ENCODE measurements around the gene TTLL13. TPM values are rescaled to one million over a fixed set of nuclear protein-coding genes. Genes with fewer than 3 reads are reported as not detected.
A peak's percentile ranks its signal among the peaks of the same experiment; 100 is the strongest.

Gene TTLL13
- total and polyA plus RNA-seq, 7 experiments from 2014 or later, result 0.40 to 1.8 (median 0.63) TPM; not detected in 3

DNA sequence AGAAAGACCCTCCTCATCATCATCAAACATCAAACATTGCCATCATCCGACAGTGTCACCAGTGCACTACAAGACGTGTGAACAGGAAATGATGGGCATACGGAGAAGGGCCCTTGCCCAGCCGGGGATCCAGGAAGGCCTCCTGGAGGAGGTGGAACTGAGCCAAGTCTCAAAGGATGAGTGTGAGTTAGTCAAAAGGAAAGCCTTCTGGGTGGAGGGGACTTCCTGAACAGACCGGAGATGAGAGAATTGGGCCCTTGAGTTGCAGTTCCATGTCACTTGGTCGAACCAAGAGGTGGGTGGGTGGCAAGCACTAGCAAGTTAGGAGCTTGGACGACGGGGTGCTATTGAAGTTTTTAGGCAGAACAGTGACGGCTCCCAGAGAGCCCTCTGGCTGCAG, 39.8 kb upstream of the TTLL13 start:
- POLR2A ChIA-PET, result interaction anchor here (1.4 kb wide), 1 partner anchor 9 kb away, joined by 3 read pairs; the partner anchor contains the start of gene SEMA4B
- no peak overlapping the region for H3K4me3 Mint-ChIP-seq
- peaks cover 14 to 34% (median 28%) of the 10 kb centered on the region in 7 donors for H3K4me1 Mint-ChIP-seq
- Histone ChIP-seq H3K27ac (ENCODE audit: low read depth, low read length) (no peak overlapping the region), H3K4me1 (ENCODE audit: control insufficient read depth in 2 of 2, insufficient read depth in 2 of 2, low read length in 2 of 2) (no peaks in the 10 kb centered on the region), H3K27me3 (ENCODE audit: control insufficient read depth in 2 of 2, insufficient read depth in 2 of 2, low read length in 2 of 2) (no peaks in the 10 kb centered on the region), H3K9me3 (ENCODE audit: control insufficient read depth in 2 of 3, low read length in 3 of 3) (no peaks in the 10 kb centered on the region), H3K36me3 (ENCODE audit: control insufficient read depth in 2 of 3, insufficient read depth in 3 of 3, low read length in 3 of 3) (no peaks in the 10 kb centered on the region), H3K4me3 (ENCODE audit: low read length) (no peak overlapping the region)
- peak overlapping the region in 3 of 9 donors; percentile 21 to 83 (median 54) for H3K27ac Mint-ChIP-seq
- no peaks in the 10 kb centered on the region for H3K27me3 Mint-ChIP-seq
- H3K9me3 Mint-ChIP-seq, result no peaks in the 10 kb centered on the region
- CTCF ChIA-PET, result no interaction called here
- H3K36me3 Mint-ChIP-seq, result peaks cover 0 to 14% (median 6%) of the 10 kb centered on the region in 5 donors
- DNase-seq (no peak), ATAC-seq (no peak)
- intact Hi-C loops (cut with micrococcal nuclease), result no loop called here

DNA sequence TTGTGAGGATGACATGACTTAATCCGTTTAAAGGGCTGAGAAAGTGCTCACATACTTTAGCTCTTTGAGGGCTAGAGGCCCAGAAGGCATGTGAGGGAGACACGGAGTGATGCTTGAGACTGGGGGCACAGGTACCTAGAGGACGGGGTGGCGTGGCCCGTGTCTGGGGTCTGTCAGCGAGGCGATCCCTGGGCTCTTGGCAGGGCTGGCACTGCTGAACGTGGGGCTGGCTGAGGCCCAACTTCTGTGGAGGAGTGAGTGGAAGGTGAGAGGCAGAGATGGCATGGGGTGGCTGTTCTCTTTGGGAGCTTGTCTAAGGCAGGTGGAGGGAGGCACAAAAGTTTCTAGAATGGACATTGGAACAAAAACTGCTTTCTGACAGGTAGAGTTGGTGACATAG, 38.8 kb upstream of the TTLL13 start:
- H3K27ac Mint-ChIP-seq, result peak overlapping the region in 3 of 9 donors; percentile 2 to 55 (median 45)
- intact Hi-C loops (cut with micrococcal nuclease), result no loop called here
- no peak overlapping the region for H3K4me3 ChIP-seq (ENCODE audit: low read length)
- no peaks in the 10 kb centered on the region for H3K36me3 ChIP-seq (ENCODE audit: control insufficient read depth in 2 of 3, insufficient read depth in 3 of 3, low read length in 3 of 3)
- POLR2A ChIA-PET, result interaction anchor here (1.4 kb wide), 1 partner anchor 10 kb away, joined by 3 read pairs; the partner anchor contains the start of gene SEMA4B
- H3K9me3 Mint-ChIP-seq, result no peaks in the 10 kb centered on the region
- no peaks in the 10 kb centered on the region for H3K27me3 ChIP-seq (ENCODE audit: control insufficient read depth in 2 of 2, insufficient read depth in 2 of 2, low read length in 2 of 2)
- no peak for DNase-seq
- no peak for ATAC-seq
- peaks cover 14 to 34% (median 31%) of the 10 kb centered on the region in 7 donors for H3K4me1 Mint-ChIP-seq
- CTCF ChIA-PET, result no interaction called here
- H3K27ac ChIP-seq (ENCODE audit: low read depth, low read length), result no peak overlapping the region
- no peaks in the 10 kb centered on the region for H3K27me3 Mint-ChIP-seq
- peaks cover 0 to 14% (median 6%) of the 10 kb centered on the region in 5 donors for H3K36me3 Mint-ChIP-seq
- H3K4me3 Mint-ChIP-seq, result no peak overlapping the region
- H3K4me1 ChIP-seq (ENCODE audit: control insufficient read depth in 2 of 2, insufficient read depth in 2 of 2, low read length in 2 of 2), result no peaks in the 10 kb centered on the region
- no peaks in the 10 kb centered on the region for H3K9me3 ChIP-seq (ENCODE audit: control insufficient read depth in 2 of 3, low read length in 3 of 3)

DNA sequence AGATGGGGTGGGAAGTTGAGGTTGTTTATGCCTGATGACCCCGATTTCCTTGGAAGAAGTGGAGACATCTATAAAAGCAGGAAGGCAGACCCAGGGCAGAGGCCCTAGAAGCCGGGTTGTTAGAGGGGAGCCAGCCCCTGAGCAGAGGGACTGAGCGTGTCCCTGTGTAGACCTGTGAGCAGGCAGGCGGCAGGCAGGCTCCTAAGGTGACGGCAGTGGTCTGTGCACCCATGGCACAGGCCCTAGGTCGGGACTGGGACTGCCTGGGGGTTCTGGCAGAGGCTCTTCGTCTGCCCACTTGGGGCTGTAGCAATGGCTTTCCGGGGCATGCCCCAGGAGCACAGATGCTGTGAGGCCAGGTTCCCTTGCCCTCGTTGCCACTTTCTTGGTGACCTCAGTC, 38.3 kb upstream of the TTLL13 start:
- ATAC-seq (peak; percentile 16), DNase-seq (no peak)
- H3K27ac Mint-ChIP-seq, result peak overlapping the region in 2 of 9 donors; percentile 45 to 55
- H3K36me3 Mint-ChIP-seq, result peaks cover 0 to 14% (median 6%) of the 10 kb centered on the region in 5 donors
- Histone ChIP-seq H3K9me3 (ENCODE audit: control insufficient read depth in 2 of 3, low read length in 3 of 3) (no peaks in the 10 kb centered on the region), H3K36me3 (ENCODE audit: control insufficient read depth in 2 of 3, insufficient read depth in 3 of 3, low read length in 3 of 3) (no peaks in the 10 kb centered on the region), H3K4me3 (ENCODE audit: low read length) (no peak overlapping the region), H3K27me3 (ENCODE audit: control insufficient read depth in 2 of 2, insufficient read depth in 2 of 2, low read length in 2 of 2) (no peaks in the 10 kb centered on the region), H3K4me1 (ENCODE audit: control insufficient read depth in 2 of 2, insufficient read depth in 2 of 2, low read length in 2 of 2) (no peaks in the 10 kb centered on the region), H3K27ac (ENCODE audit: low read depth, low read length) (no peak overlapping the region)
- H3K4me3 Mint-ChIP-seq, result no peak overlapping the region
- no peaks in the 10 kb centered on the region for H3K27me3 Mint-ChIP-seq
- H3K4me1 Mint-ChIP-seq, result peaks cover 12 to 32% (median 30%) of the 10 kb centered on the region in 7 donors
- no peaks in the 10 kb centered on the region for H3K9me3 Mint-ChIP-seq
- ChIA-PET POLR2A (interaction anchor here (1.4 kb wide), 1 partner anchor 10 kb away, joined by 3 read pairs; the partner anchor contains the start of gene SEMA4B), CTCF (no interaction called here)
- intact Hi-C loops (cut with micrococcal nuclease), result no loop called here

DNA sequence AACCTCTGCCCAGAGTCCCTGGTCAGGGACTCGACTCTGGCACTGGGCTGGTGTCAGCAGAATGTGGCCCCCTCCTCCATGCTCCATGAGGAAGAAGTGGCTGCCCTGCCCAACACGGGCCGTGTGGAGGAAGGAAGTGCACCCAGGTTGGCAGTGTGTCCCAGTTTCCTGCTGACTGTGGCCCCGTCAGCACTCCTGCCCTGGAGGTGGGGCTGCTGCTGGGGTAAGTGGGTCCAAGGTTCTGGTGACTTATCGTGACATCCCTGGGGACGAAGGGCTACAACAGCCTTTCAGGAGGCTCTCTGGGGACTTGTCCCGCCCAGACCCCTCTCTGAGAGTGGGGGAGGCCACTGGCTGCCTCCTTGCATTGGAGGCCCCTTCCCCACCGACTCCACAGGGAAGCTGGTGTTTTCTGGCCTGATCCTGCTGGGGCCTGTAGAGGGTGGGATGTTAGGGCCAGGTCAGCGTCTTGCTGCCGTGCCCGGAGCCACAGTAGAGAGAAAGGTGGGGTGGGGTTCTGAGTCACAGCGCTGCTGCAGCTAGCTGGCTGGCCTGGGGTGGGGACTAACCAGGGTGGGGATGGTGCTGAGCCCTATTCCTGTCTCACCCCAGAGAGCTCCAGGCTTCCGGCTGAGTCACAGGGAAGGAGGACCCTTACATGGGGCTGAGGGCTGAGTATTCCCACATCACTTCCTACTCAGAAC, 37.8 kb upstream of the TTLL13 start:
- Mint-ChIP-seq H3K9me3 (no peaks in the 10 kb centered on the region), H3K27me3 (no peaks in the 10 kb centered on the region), H3K27ac (no peak overlapping the region), H3K4me1 (peaks cover 6 to 31% (median 28%) of the 10 kb centered on the region in 7 donors), H3K4me3 (no peak overlapping the region), H3K36me3 (peaks cover 0 to 14% (median 6%) of the 10 kb centered on the region in 5 donors)
- POLR2A ChIA-PET, result interaction anchor here (1.1 kb wide), 1 partner anchor 9 kb away, joined by 4 read pairs; no protein-coding TSS in a partner anchor
- Histone ChIP-seq H3K9me3 (ENCODE audit: control insufficient read depth in 2 of 3, low read length in 3 of 3) (no peaks in the 10 kb centered on the region), H3K4me3 (ENCODE audit: low read length) (no peak overlapping the region), H3K4me1 (ENCODE audit: control insufficient read depth in 2 of 2, insufficient read depth in 2 of 2, low read length in 2 of 2) (no peaks in the 10 kb centered on the region), H3K27me3 (ENCODE audit: control insufficient read depth in 2 of 2, insufficient read depth in 2 of 2, low read length in 2 of 2) (no peaks in the 10 kb centered on the region), H3K27ac (ENCODE audit: low read depth, low read length) (no peak overlapping the region), H3K36me3 (ENCODE audit: control insufficient read depth in 2 of 3, insufficient read depth in 3 of 3, low read length in 3 of 3) (no peaks in the 10 kb centered on the region)
- CTCF ChIA-PET, result no interaction called here
- no peak for DNase-seq
- intact Hi-C loops (cut with micrococcal nuclease), result no loop called here
- ATAC-seq, result peak; percentile 12

DNA sequence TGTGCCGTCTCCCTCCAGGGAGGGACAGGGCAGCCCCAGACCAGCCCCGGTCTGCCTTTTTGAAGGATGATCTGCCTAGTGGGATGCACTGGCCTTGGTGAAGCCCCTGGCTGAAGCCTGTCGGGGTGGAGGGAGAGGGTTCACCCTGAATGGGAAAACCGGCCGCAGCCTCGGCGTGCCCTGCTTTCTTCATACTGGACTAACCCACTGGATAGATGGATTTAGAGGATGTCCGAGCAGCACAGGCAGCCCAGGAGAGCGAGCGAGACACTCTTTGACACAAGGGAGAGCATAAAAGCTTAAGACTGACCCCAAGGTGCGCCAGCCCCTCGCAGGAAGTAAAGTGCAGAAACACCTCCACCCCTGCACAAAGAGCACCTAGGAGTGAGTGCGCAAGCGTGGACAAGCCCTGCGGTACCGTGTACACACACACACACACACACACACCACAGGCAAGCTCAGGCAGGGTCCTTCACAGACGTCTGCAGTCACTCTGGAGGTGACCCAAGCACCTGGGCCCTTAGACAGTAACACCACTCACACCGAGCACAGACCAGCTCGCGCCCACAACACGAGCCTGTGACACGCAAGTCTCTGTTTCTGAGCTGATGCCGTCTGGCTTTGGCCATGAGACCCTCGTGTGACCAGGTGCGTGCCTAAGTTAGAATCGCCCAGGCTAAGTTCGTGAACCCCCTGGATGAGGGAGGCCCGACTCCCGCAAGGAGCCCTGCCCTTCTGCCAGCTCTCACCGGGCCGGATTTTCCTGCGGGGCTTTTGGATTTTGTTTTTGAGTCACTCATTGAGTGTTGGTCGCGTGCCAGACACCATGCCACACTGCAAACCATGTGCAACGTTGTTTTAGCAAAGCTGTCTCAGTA, 36.9 kb upstream of the TTLL13 start:
- Mint-ChIP-seq H3K4me1 (peaks cover 6 to 36% (median 28%) of the 10 kb centered on the region in 7 donors), H3K36me3 (peaks cover 0 to 14% (median 6%) of the 10 kb centered on the region in 5 donors), H3K9me3 (no peaks in the 10 kb centered on the region), H3K27me3 (no peaks in the 10 kb centered on the region), H3K4me3 (no peak overlapping the region), H3K27ac (peak overlapping the region in 1 of 9 donors; percentile 15)
- Histone ChIP-seq H3K36me3 (ENCODE audit: control insufficient read depth in 2 of 3, insufficient read depth in 3 of 3, low read length in 3 of 3) (peaks cover 0 to 1% (median 0%) of the 10 kb centered on the region in 3 experiments), H3K9me3 (ENCODE audit: control insufficient read depth in 2 of 3, low read length in 3 of 3) (no peaks in the 10 kb centered on the region), H3K27ac (ENCODE audit: low read depth, low read length) (no peak overlapping the region), H3K4me3 (ENCODE audit: low read length) (no peak overlapping the region), H3K4me1 (ENCODE audit: control insufficient read depth in 2 of 2, insufficient read depth in 2 of 2, low read length in 2 of 2) (no peaks in the 10 kb centered on the region), H3K27me3 (ENCODE audit: control insufficient read depth in 2 of 2, insufficient read depth in 2 of 2, low read length in 2 of 2) (no peaks in the 10 kb centered on the region)
- ChIA-PET CTCF (no interaction called here), POLR2A (interaction anchor here (1.1 kb wide), 1 partner anchor 10 kb away, joined by 4 read pairs; no protein-coding TSS in a partner anchor)
- DNase-seq (no peak), ATAC-seq (no peak)
- intact Hi-C loops (cut with micrococcal nuclease), result no loop called here

DNA sequence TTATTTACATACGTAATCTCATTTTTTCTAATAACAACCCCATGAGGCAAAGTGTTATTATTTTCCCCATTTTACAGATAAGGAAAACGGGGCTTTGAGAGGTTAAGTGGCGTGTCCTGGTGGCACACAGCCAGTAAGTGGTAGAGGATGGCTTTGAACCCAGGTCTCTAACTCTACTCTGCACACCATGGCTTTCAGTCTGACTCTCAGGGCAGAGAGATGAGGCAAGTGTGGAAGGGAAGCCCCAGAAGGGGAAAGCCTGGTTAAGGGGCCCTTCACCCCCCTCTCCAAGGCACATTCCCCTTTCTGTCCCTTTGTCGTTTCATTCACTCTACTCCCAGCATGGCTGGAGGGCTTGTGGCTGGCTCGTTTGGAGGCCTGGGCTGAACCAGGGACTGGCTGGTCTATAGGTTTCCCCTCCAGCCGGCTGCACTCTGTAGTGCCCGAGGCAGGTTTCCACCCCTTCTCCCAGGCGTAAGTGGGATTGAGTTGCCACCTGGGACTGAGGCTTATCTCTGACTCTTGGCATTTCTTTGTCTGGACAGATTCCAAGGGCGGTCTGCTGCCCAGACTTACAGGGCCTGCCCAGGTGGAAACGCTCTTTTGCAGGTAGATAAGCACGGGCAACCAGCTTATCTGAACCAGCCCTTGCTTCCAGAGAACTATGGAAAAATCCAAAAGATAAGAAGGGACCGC, 36.1 kb upstream of the TTLL13 start:
- Histone ChIP-seq H3K27ac (ENCODE audit: low read depth, low read length) (no peak overlapping the region), H3K36me3 (ENCODE audit: control insufficient read depth in 2 of 3, insufficient read depth in 3 of 3, low read length in 3 of 3) (peaks cover 0 to 8% (median 0%) of the 10 kb centered on the region in 3 experiments), H3K4me3 (ENCODE audit: low read length) (no peak overlapping the region), H3K9me3 (ENCODE audit: control insufficient read depth in 2 of 3, low read length in 3 of 3) (no peaks in the 10 kb centered on the region), H3K27me3 (ENCODE audit: control insufficient read depth in 2 of 2, insufficient read depth in 2 of 2, low read length in 2 of 2) (no peaks in the 10 kb centered on the region), H3K4me1 (ENCODE audit: control insufficient read depth in 2 of 2, insufficient read depth in 2 of 2, low read length in 2 of 2) (no peaks in the 10 kb centered on the region)
- POLR2A ChIA-PET, result no interaction called here
- H3K27ac Mint-ChIP-seq, result peak overlapping the region in 4 of 9 donors; percentile 28 to 75 (median 48)
- H3K4me1 Mint-ChIP-seq, result peaks cover 6 to 38% (median 28%) of the 10 kb centered on the region in 7 donors
- CTCF ChIA-PET, result interaction anchor here (0.6 kb wide), 1 partner anchor 325 kb away, joined by 3 read pairs; no protein-coding TSS in a partner anchor
- no peak overlapping the region for H3K4me3 Mint-ChIP-seq
- H3K27me3 Mint-ChIP-seq, result no peaks in the 10 kb centered on the region
- no peak for ATAC-seq
- H3K36me3 Mint-ChIP-seq, result peaks cover 0 to 14% (median 8%) of the 10 kb centered on the region in 5 donors
- intact Hi-C loops (cut with micrococcal nuclease), result no loop called here
- no peak for DNase-seq
- no peaks in the 10 kb centered on the region for H3K9me3 Mint-ChIP-seq
